ENCODE data around the gene GORASP2.

The GORASP2 gene

DNA sequence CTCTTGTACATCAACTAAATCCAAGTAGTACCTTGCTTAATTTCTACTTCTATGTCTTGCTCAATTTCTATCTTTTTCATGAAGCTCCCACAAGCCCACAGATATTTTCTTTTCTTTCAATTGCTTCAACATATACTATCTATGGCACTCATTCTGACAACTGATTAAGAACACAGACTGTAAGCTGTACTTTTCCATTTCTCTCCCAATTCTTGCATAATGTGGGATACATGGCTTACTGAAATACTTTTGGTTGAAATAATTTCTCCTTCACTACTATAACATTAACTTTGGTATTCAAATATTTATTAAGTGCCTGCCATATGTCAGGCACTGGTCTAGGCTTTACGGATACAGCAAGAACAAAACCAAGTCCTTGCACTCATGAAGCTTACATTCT is 84.8 kb downstream of the GORASP2 start:
- no peak for TF ChIP-seq POLR2A (IDR thresholded peaks at IDR 0.05; ENCODE audit: low read depth, low read length)
- FAIRE-seq: peak; percentile 30
- no peak for DNase-seq (ENCODE audit: insufficient read length, low spot score)

GRCh38 chr2:171016125-171016524 is 87.1 kb downstream of the GORASP2 start:
- DNase-seq (ENCODE audit: insufficient read length, low spot score) (no peak), FAIRE-seq (no peak)
- TF ChIP-seq POLR2A (IDR thresholded peaks at IDR 0.05; ENCODE audit: low read depth, low read length): no peak

All from H54 (cell line).